ENCODE results near the gene NBPF3. TPM values are rescaled to one million over a fixed set of nuclear protein-coding genes. Genes with fewer than 3 reads are reported as not detected.

NBPF3 gene
- total and polyA plus RNA-seq, 4 donors = 1.4 to 4.0 (median 1.7) TPM

DNA sequence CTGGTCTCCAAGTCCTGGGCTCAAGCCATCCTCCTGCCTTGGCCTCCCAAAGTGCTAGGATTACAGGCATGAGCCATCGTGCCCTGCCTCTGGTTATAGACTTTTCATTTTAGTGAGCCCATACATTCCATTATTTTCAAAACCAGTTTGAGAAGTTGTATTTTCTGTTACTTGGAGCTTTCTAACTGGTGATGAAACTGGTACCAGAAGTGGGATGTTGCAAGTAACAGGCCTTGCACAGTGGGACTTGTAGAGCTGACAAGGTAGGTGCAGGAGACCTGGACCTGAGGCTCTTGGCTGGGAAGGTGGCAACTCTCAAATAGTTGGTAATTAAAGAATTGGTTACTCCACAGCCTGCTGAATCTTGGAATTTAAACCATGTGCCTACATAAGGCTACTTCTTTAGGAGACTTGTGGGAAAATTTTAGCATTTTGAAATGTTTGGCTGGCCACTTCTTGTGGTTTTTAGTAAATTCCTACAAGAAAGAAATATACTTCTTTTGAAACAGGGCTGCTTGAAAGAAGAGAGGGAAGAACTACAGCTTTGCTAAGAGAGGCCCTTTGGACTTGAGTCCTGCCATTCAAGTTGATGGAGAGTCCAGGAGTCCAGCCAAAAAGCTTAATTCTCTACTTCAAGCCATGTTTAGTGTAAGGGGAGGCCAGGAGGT is 59.5 kb downstream of the NBPF3 start:
- Histone ChIP-seq H3K9ac (ENCODE audit: low read depth in 1 of 2, low read length in 2 of 2) (no peak overlapping the region), H3K4me1 (ENCODE audit: control insufficient read depth in 4 of 4, insufficient read depth in 4 of 4, low read length in 3 of 4) (no peaks in the 10 kb centered on the region), H3K36me3 (ENCODE audit: control insufficient read depth in 4 of 4, insufficient read depth in 3 of 4, low read depth in 1 of 4, low read length in 3 of 4) (no peaks in the 10 kb centered on the region), H3K27me3 (ENCODE audit: control insufficient read depth in 4 of 4, insufficient read depth in 4 of 4, low read length in 3 of 4) (no peaks in the 10 kb centered on the region), H3K4me3 (ENCODE audit: low read depth in 1 of 3, low read length in 3 of 3) (no peak overlapping the region), H3K9me3 (ENCODE audit: control insufficient read depth in 4 of 4, low read length in 3 of 4) (peaks cover 0 to 2% (median 0%) of the 10 kb centered on the region in 4 donors), H3K27ac (ENCODE audit: low read depth in 1 of 2, low read length in 2 of 2) (no peak overlapping the region)
- no peak for TF ChIP-seq HNF4G (IDR thresholded peaks at IDR 0.05)
- TF ChIP-seq, protein P1, sequence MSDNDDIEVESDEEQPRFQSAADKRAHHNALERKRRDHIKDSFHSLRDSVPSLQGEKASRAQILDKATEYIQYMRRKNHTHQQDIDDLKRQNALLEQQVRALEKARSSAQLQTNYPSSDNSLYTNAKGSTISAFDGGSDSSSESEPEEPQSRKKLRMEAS (IDR thresholded peaks at IDR 0.05) = no peak
- TF ChIP-seq RXRA (IDR thresholded peaks at IDR 0.05) = no peak
- TF ChIP-seq, protein P2, sequence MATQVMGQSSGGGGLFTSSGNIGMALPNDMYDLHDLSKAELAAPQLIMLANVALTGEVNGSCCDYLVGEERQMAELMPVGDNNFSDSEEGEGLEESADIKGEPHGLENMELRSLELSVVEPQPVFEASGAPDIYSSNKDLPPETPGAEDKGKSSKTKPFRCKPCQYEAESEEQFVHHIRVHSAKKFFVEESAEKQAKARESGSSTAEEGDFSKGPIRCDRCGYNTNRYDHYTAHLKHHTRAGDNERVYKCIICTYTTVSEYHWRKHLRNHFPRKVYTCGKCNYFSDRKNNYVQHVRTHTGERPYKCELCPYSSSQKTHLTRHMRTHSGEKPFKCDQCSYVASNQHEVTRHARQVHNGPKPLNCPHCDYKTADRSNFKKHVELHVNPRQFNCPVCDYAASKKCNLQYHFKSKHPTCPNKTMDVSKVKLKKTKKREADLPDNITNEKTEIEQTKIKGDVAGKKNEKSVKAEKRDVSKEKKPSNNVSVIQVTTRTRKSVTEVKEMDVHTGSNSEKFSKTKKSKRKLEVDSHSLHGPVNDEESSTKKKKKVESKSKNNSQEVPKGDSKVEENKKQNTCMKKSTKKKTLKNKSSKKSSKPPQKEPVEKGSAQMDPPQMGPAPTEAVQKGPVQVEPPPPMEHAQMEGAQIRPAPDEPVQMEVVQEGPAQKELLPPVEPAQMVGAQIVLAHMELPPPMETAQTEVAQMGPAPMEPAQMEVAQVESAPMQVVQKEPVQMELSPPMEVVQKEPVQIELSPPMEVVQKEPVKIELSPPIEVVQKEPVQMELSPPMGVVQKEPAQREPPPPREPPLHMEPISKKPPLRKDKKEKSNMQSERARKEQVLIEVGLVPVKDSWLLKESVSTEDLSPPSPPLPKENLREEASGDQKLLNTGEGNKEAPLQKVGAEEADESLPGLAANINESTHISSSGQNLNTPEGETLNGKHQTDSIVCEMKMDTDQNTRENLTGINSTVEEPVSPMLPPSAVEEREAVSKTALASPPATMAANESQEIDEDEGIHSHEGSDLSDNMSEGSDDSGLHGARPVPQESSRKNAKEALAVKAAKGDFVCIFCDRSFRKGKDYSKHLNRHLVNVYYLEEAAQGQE (IDR thresholded peaks at IDR 0.05) = no peak
- no peak for TF ChIP-seq FOXA1 (IDR thresholded peaks at IDR 0.05)
- TF ChIP-seq, protein P3, sequence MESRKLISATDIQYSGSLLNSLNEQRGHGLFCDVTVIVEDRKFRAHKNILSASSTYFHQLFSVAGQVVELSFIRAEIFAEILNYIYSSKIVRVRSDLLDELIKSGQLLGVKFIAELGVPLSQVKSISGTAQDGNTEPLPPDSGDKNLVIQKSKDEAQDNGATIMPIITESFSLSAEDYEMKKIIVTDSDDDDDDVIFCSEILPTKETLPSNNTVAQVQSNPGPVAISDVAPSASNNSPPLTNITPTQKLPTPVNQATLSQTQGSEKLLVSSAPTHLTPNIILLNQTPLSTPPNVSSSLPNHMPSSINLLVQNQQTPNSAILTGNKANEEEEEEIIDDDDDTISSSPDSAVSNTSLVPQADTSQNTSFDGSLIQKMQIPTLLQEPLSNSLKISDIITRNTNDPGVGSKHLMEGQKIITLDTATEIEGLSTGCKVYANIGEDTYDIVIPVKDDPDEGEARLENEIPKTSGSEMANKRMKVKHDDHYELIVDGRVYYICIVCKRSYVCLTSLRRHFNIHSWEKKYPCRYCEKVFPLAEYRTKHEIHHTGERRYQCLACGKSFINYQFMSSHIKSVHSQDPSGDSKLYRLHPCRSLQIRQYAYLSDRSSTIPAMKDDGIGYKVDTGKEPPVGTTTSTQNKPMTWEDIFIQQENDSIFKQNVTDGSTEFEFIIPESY (IDR thresholded peaks at IDR 0.05) = no peak
- TF ChIP-seq, protein P4, sequence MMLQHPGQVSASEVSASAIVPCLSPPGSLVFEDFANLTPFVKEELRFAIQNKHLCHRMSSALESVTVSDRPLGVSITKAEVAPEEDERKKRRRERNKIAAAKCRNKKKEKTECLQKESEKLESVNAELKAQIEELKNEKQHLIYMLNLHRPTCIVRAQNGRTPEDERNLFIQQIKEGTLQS (IDR thresholded peaks at IDR 0.05) = no peak
- TF ChIP-seq JUND (IDR thresholded peaks at IDR 0.05) = no peak
- TF ChIP-seq SP1 (IDR thresholded peaks at IDR 0.05) = no peak
- no peak for TF ChIP-seq NR2F2 (IDR thresholded peaks at IDR 0.05)
- no peak for TF ChIP-seq TAF1 (conservative IDR thresholded peaks at IDR 0.05)
- no peak for TF ChIP-seq FOXA2 (IDR thresholded peaks at IDR 0.05)
- TF ChIP-seq EGR1 (IDR thresholded peaks at IDR 0.05; ENCODE audit: low read depth in 2 of 2) = no peak
- no peak for TF ChIP-seq RAD21 (IDR thresholded peaks at IDR 0.05)
- no peak for TF ChIP-seq HNF4A (conservative IDR thresholded peaks at IDR 0.05)
- TF ChIP-seq, protein P5, sequence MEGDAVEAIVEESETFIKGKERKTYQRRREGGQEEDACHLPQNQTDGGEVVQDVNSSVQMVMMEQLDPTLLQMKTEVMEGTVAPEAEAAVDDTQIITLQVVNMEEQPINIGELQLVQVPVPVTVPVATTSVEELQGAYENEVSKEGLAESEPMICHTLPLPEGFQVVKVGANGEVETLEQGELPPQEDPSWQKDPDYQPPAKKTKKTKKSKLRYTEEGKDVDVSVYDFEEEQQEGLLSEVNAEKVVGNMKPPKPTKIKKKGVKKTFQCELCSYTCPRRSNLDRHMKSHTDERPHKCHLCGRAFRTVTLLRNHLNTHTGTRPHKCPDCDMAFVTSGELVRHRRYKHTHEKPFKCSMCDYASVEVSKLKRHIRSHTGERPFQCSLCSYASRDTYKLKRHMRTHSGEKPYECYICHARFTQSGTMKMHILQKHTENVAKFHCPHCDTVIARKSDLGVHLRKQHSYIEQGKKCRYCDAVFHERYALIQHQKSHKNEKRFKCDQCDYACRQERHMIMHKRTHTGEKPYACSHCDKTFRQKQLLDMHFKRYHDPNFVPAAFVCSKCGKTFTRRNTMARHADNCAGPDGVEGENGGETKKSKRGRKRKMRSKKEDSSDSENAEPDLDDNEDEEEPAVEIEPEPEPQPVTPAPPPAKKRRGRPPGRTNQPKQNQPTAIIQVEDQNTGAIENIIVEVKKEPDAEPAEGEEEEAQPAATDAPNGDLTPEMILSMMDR (IDR thresholded peaks at IDR 0.05; ENCODE audit: low read depth, low read length, missing input control) = no peak
- no peak for TF ChIP-seq GABPA (IDR thresholded peaks at IDR 0.05 in 1 of 2, conservative IDR thresholded peaks at IDR 0.05 in 1 of 2)
- TF ChIP-seq YY1 (IDR thresholded peaks at IDR 0.05) = no peak
- 95% methylated on average over 1 of the region's 1 CpG for WGBS
- DNase-seq (ENCODE audit: low spot score) = no peak
